Hindlimb muscle (tissue), 1 donor: ENCODE measurements around the gene GPD1L. TPM values are rescaled to one million over a fixed set of nuclear protein-coding genes. Genes with fewer than 3 reads are reported as not detected.
"Not testable (repeated sequence)": the region's sequence is repeated elsewhere in the genome, so short reads cannot be mapped to it uniquely, and the experiment has no call there.

Experiments used
- DNase-seq: peaks from one replicate; pipeline ENCODE4 v3.0.0-alpha.2; 2013
- polyA plus RNA-seq: library from polyadenylated mRNA; unstranded; fragments of 120-200 nt; gene quantifications from one replicate; pipeline ENCODE4 v1.2.1, GENCODE V29; 2013; ENCODE audit not compliant: insufficient read length

The GPD1L gene
- polyA plus RNA-seq, 1 donor, result 45.1 TPM

DNA sequence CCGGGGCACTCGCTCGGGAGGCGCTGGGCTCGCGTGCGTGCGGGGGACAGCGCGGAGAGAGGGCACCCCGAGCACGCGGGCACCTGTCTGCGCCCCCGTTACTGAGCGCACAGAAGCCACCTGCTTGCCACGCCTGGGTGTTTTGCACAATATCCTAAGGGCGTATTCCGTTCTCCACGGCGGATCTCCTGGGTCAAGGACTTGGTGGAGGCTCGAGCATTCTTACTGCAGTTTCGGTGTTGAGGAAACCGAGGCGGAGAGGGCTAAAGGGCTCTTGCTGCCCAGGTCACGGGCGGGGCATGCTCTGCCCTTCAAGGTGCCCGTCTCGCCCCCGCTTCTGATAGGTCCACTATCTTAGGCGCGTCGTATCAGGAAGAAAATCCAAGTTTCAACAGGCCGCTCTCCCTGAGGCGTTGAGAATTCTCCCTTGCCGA is 526 bp downstream of the GPD1L start:
- no peak for DNase-seq

DNA sequence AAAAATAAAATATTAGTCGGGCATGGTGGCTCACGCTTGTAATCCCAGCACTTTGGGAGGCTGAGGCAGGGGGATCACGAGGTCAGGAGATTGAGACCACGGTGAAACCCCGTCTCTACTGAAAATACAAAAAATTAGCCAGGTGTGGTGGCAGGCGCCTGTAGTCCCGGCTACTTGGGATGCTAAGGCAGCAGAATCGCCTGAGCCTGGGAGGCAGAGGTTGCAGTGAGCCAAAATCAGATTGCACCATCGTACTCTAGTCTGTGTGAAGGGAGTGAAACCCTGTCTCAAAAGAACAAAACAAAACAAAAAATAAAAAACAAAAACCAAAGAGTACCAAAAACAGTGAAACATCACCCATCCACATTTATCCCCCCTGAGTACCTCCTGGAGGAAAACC is 1.8 kb downstream of the GPD1L start:
- not testable (repeated sequence) for DNase-seq

DNA sequence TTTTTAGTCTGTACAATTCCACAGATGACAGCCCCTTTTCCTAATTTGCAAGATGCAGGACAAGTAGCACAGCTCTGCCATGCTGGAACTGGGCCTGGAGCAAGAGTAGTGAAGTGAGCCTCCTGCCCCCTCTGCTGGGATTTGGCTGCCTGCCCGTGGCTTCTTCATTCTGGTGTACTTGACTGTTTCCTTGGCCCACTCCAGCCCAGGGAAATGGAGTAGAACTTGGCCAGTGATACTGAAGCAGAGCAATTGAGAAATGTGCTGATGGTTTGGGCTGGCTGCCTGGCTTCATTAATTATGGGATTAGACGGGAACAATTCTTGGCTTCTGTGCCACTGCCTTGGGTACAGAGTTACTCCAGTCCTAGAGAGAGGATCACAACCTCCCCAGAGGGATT is 2.8 kb downstream of the GPD1L start:
- DNase-seq, result peak; percentile 49

DNA sequence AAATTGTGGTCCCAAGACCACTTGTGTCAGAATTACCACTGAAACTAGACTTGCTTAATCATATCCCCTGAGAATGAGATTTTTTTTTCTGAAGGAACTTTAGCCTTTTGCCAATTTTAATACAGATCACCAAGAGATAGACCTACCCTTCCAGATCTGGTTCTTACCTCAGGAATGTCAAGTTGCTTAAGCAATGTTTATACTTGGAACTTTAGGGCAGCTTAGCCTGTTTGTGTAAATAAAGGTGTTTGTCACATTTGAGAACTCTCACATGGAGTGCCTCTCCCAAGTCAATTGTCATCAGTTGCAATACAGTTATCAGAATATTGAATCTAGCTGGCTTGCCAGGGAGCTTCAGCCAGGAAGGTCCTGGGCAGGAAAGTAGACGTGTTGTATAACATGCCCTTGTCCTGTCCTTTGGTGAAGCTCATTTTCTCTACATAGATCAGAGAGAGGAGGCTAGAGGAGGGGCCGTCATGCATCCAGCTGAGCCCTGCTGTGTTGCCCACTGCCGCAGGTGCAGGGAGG is 3.9 kb downstream of the GPD1L start:
- no peak for DNase-seq

DNA sequence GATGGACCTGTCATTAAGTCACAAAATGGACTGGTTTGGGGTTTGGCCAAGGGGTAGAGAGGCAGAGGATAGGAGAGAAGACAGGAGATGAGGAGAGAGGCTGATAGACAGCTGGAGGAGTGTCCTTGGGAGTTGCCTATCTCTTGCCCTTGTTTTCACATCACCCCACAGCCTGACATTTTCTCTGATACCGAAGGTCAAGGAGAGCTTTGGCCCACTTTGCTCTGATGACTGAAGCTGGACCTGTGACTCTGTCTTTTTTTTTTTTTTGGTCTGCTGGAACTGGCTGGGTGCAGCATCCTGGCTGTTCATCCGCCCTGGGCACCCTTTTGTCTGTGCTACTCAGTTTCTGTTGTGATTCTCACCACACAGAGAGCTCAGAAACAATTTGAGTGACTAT is 5.1 kb downstream of the GPD1L start:
- DNase-seq, result no peak

DNA sequence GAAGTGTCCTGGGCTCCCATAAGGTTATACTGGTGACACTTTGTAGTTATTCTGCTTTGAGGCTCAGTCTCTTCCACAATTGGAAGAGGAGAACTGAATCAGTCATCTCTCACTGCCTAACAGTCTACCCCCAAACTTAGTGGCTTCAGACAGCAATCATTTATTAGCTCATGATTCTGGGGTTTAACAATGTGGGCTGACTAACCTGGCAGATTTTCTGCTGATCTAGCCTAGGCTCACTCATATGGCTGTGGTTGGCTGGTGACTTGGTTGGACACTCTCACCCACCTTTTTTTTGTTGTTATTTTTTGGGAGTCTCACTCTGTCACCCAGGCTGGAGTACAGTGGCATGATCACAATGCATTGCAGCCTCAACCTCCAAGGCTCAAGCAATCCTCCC is 7.1 kb downstream of the GPD1L start:
- DNase-seq, result no peak

DNA sequence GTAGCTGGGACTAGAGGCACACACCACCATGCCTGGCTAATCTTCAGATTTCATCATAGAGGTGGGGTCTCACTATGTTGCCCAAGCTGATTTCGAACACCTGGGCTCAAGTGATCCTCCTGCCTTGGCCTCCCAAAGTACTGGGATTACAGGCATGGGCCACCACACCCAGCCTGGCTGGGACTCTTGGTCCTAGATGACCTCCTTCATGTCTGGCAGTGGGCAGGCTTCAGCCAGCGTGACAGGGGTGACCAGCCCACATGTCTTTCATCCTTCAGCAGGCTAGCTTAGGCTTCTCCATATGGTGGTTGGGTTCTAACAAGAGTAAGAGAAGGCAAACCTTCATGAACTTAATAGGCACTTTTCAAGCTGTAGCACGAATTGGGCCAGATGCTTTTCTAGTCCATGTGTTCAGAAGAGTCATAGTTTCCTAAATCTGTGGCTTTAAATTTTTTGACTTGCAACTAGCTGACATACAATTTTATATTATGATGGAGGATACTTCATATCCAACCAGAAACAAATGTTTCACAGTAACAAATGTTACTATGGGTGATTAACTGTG is 7.6 kb downstream of the GPD1L start:
- no peak for DNase-seq

DNA sequence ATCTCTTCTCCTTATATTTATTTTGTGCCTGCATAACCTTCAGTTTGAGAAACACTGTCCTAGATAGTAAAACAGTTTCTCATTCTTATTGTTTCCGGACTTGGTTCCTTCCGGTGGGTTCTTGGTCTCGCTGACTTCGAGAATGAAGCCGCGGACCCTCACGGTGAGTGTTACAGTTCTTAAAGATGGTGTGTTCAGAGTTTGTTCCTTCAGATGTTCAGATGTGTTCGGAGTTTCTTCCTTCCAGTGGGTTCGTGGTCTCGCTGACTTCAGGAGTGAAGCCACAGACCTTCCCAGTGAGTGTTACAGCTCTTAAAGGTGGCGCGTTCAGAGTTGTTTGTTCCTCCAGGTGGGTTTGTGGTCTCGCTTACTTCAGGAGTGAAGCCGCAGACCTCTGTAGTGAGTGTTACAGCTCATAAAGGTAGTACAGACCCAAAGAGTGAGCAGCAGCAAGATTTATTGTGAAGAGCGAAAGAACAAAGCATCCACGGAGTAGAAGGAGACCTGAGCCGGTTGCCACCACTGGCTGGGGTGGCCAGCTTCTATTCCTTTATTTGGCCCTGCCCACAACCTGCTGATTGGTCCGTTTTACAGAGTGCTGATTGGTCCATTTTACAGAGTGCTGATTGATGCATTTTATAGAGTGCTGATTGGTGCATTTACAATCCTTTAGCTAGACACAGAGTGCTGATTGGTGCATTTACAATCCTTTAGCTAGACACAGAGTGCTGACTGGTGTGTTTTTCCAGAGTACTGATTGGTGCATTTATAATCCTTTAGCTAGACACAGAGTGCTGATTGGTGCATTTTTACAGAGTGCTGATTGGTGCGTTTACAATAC is 8.3 kb downstream of the GPD1L start:
- DNase-seq, result not testable (repeated sequence)

DNA sequence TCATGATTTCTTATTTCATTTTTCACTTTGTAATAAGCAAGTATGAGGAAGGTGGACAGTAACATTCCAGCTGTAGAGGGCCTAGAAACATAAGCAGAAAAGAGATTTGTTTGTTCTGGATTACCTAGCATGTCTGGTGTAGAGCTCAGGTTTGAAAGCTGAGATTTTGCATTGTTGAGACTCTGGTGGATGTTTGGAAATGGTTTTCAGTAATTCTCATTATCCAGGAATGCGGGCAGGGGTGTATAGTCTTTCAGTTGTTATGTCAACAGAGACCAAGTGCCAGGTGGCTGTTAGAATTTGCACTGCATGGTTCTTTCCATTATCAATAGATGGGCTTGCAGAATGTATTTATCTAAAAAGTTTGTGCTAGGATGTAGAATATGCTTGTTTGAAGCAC is 10.9 kb downstream of the GPD1L start:
- DNase-seq, result no peak

DNA sequence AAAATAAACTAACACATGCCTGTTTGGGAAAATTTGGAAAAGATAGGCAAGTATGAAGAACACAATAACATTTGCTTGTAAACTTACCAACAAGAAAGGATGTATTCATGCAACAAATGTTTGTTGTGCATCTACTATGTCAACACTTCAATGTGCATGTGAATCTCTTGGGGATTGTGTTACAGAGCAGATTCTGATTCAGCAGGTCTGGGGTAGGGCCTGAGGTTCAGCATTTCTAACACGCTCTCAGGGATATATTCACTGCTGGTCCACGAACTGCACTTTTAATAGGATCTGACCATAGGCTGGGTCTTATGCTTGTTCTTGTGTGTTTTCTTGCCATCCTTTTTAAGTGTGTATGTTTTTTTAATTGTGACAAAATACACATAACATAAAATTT is 11.8 kb downstream of the GPD1L start:
- DNase-seq, result no peak

DNA sequence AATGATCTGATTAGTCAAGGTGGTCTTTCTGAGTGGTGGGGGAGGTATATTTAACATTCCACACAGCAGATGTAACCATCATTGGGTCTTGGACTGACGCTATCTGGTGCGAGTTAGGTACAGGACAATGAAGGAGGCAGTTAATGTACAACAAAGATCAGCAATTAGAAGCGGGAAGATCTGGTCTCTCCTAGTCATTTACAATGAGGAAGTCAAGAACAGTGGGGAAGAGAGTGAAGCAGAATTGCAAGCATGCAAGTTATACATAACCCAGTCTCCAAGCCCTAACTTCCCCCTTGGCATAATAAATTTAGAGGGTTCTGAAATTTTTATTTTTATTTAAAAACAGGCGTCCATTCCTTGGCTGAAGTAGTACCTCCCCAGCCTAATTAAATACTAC is 14.1 kb downstream of the GPD1L start:
- no peak for DNase-seq

DNA sequence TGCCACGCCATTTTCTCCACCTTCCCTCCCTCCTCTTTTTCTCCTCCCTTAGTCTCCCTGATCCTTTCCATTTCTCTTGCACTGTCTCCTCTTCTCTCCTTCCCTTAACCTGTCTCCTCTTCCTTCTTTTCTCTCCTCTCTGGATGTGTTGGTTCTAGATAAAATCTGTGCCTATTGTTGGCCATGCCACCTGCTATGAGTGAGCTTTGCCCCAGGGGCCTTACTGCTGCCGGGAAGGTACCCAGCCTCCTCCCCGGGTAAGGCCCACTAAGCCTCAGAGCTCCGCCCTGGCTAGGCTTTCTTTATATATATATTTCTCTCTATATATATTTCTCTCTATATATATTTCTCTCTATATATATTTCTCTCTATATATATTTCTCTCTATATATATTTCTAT is 14.7 kb downstream of the GPD1L start:
- DNase-seq, result no peak

DNA sequence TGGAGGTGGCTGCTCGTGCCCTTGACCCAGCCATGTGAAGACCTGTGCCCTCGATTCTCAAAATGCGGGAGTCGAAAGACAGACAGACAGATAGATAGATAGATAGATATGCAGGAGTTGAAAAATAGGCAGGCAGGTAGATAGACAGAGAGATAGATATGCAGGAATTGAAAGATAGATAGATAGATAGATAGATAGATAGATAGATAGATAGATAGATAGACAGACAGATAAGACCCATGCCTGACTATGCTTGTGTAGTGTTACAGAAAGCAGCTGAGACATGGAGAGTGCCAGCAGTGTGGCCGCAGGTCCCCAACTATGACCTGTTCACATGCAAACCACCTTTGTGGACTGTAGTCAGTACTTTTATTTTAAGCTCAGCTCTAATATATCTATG is 17.2 kb downstream of the GPD1L start:
- DNase-seq, result no peak

DNA sequence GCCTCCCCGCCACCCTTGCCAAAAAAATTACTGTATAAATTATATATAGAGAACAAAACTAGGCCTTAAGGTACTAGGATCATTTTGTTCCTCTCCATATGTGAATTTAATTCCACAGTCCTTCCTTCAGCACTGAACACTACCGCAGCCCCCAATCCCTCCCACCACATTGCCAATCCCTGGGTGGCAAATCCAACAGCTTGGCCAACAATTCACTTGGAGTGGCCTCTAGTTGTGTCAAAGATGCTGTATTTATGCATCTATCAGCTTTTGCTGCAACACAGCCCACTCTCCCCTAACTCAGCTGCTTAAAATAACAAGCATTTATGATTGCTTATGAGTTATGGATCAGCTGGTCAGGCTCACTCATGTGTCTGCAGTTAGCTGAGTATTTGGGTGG is 18.6 kb downstream of the GPD1L start:
- no peak for DNase-seq

DNA sequence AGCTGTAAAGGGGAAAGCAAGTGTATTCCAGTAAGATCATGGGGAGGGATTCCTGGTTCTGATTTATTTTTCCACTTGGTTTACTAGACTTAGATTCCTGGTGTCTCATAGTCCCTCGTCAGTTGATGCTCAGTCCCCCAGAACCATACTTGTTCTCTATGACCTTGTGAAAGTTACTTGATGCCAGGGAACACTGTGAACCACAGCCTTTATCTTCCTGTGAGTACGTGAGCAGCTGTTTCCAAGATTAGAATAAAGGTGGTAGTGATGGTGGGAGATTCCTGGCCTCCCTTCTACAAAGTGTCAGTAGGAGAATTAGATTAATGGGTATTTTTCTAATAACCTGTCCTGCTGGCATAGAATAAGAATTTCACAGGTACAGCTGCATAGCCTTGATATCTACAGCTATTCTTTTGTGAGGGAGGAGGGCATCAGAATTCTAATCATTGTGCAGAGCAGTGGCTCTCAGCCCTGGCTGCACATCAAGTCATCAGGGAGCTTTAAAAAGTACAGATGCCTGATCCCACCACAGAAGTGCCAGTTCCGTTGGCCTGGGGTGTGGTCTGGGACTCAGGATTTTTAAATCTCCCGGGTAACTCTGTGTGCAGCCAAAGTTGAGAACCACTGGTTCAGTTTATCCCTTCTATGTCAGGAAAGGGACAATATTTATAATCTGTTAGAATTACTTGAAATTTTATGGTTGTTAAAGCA is 20.0 kb downstream of the GPD1L start:
- DNase-seq, result no peak

DNA sequence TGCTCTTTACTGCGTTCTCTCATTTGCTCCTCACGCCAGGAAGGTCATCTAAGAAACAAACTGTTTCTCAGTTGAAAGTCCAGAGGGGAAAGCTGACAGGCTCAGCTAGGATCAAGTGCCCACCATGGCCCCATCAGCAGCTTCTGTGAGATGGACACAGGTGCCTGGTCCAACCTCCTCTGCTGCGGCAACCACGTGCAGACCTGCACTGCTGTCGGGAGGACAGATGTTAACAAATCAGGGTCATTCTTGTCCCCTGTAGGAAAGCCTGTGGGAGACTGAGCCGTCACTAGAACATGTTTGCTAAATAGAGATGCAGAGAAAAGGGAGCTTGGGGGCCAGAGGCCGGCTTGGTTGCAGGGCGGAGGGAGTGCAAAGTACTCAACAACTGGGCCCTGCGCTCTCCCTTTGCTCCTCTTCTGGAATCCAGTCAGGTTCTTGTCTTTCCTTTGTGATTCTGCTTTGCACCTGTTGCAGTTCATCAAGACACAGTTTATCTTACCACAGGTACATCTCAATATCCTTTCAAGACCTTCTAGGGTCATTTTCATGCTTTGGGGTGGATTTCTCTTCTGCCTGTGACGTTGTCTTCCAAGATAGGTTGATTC is 20.9 kb downstream of the GPD1L start:
- no peak for DNase-seq

DNA sequence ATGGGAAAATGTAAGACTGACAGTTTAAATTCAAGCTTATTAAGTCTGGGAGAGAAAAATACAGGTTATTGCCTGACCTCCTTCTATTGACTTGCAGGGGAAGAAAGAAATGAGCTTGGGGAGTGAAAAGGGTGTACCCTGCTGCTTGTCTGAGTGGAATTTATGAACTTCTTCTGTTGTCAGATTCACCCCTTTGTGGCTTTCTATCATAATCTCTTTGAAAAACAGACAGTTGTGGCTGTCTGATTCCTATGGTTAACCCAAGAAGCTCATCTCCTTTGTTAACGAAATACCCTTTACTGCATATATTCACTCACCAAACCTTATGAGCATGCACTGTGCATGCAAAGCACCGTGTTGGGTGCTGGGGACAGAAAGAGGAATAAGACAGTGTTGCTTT is 22.5 kb downstream of the GPD1L start:
- DNase-seq, result no peak

DNA sequence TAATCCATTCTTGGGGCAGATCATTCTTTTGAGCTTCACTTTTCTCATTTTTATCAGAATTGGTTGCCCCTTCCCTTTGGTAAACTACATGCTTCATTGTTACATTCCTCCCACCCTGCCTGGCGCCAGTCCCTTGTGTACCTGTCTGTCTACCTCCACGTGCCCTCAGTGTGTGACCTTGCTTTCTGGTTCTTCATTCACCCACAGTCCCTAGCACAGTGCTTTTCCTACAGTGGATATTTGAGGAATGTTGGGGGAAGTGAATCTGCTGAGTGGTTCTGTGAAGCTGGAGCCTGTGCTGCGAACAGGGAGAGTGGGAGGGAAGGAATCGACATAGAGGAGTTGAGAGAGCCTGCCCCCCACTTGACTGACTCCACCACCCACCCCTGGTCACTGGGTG is 23.4 kb downstream of the GPD1L start:
- no peak for DNase-seq

DNA sequence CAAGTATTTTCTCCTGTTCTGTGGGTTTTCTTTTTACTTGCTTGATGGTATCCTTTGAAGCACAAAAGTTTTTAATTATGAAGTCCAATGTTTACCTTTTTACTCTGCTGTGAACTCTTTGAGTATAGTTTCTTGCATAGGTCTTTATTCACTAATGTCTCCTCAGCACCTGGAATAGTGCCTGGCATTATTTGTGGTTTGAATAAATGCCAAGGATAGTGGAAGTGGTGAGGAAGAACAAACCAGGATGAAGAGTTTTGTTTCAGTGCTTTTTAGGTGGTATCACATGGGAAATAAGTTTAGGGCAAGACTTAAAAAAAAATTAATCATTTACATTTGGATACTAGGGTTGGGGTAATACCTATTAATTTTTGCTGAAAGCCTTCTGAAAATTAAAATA is 25.7 kb downstream of the GPD1L start:
- no peak for DNase-seq

DNA sequence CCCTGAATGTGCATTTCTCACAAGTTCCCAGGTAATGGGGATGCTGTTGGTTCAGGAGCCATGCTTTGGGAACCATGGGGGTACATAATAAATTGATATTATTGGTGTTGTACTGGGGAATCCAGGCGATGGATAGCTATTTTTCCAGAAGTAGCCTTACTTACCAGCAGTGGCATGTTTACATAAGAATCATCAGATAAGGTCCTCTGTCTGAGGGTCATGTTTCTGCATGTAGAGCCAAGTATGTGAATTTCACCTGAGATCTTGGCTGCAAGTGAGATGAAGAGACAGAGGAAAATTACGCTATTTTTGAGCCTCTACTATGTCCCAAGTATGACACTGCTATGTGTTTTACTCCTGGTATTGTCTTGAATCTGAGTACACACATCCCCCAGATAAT is 26.3 kb downstream of the GPD1L start:
- DNase-seq, result no peak

DNA sequence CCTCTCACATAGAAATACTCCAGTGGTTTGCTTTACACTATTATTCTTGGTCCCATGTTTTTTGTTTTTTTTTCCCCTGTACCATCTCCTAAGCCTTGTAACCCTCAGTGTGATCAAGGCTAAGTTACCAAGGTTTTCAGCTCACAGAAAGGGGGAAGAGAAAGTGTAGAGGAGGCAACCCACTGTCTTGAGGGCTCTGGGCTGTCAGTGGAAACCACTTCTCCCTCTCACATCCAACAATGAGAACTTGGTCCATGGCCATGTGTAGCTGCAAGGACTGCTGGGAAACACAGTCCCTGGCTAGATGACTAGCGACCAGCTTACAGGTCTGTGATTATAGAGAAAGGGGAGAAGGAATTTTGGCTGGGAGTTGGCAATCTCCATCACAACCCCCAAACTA is 30.3 kb downstream of the GPD1L start:
- no peak for DNase-seq

DNA sequence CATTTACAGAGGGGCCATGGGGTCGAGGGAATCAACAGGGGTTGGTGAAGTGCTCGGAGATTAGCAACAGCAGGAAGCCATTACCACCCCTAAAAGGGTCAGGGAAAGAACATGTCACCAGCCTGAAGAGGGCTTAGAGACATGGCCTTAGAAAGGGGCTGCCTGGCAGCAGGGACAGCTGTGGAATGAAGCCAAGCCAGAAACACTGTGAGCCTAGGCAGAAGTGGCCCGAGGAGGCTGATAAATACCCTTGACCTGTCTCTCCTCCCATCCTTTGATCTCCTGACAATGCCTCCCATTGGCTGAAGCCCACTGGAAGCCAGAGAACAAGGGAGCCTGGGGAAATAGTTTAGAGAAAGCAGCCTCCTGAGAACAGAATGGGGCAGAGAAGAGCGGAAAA is 31.4 kb downstream of the GPD1L start:
- no peak for DNase-seq

DNA sequence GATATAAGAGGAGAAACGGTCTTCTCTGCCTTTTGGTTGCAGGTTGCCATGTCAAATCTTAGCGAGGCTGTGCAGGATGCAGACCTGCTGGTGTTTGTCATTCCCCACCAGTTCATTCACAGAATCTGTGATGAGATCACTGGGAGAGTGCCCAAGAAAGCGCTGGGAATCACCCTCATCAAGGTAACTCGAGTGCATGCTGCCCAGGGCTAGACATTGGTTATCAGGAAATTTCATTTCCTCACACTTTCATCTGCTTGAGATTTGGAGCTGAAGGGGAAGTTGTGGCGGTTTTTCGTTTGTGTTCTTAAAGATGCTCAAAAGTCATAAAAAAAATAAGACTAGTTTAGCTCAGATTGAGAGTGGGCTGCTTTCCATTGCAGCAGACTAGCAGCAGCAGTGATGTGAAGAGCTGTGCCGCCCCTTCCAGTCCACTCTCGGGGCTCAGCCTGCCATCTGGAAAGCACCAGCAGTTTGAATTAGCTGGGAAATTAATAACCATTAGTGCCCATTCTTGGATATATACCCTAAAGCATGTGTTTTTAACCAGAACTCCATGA is 32.2 kb downstream of the GPD1L start:
- no peak for DNase-seq
